GM21390 (cell line): ENCODE results near the gene QKI.
A peak's percentile ranks its signal among the peaks of the same experiment; 100 is the strongest.

Source experiments
- ATAC-seq: cut with Tn5 transposase; IDR thresholded peaks from one replicate; pipeline ENCODE4 v1.9.1; 2021; ENCODE audit not compliant: unreplicated experiment

The QKI gene

GRCh38 chr6:163605385-163606097, 191.0 kb downstream of the QKI start:
- no peak for ATAC-seq

- ATAC-seq, result no peak
These were observed 193.3 kb downstream of the QKI start for GRCh38 chr6:163607792-163608191.

GRCh38 chr6:163608204-163608644, 193.7 kb downstream of the QKI start:
- ATAC-seq, result no peak

- ATAC-seq, result no peak
These were observed 197.7 kb downstream of the QKI start for GRCh38 chr6:163612200-163612599.

- no peak for ATAC-seq
These were observed 198.5 kb downstream of the QKI start for GRCh38 chr6:163613025-163613424.

GRCh38 chr6:163613668-163614067, 199.2 kb downstream of the QKI start:
- no peak for ATAC-seq

GRCh38 chr6:163616452-163616851, 201.9 kb downstream of the QKI start:
- ATAC-seq, result no peak

GRCh38 chr6:163617549-163617948, 203.0 kb downstream of the QKI start:
- no peak for ATAC-seq

- no peak for ATAC-seq
These were observed 205.6 kb downstream of the QKI start for GRCh38 chr6:163620101-163620500.

- ATAC-seq, result no peak
These were observed 206.3 kb downstream of the QKI start for GRCh38 chr6:163620670-163621330.

- ATAC-seq, result no peak
These were observed 210.7 kb downstream of the QKI start for GRCh38 chr6:163625265-163625664.

GRCh38 chr6:163626073-163626867, 211.8 kb downstream of the QKI start:
- no peak for ATAC-seq

GRCh38 chr6:163627274-163628062, 212.9 kb downstream of the QKI start:
- peak; percentile 51 for ATAC-seq
